HG02678 (cell line): ENCODE measurements around the gene PGLYRP3.
A peak's percentile ranks its signal among the peaks of the same experiment; 100 is the strongest.
"Not testable (repeated sequence)": the region's sequence is repeated elsewhere in the genome, so short reads cannot be mapped to it uniquely, and the experiment has no call there.

ENCODE experiments used
- ATAC-seq: cut with Tn5 transposase; IDR thresholded peaks from one replicate; pipeline ENCODE4 v1.9.1; 2021; ENCODE audit warnings: mild to moderate bottlenecking, moderate library complexity; ENCODE audit not compliant: unreplicated experiment

PGLYRP3 gene

DNA sequence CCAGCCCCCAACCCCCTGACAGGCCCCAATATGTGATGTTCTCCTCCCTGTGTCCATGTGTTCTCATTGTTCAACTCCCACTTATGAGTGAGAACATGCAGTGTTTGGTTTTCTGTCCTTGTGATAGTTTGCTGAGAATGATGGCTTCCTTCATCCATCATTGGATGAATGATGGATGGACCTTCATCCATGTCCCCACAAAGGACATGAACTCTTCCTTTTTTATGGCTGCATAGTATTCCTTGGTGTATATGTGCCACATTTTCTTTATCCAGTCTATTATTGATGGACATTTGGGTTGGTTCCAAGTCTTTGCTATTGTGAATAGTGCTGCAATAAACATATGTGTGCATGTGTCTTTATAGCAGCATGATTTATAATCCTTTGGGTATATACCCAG lies 1.6 kb upstream of the PGLYRP3 start:
- ATAC-seq: not testable (repeated sequence)

DNA sequence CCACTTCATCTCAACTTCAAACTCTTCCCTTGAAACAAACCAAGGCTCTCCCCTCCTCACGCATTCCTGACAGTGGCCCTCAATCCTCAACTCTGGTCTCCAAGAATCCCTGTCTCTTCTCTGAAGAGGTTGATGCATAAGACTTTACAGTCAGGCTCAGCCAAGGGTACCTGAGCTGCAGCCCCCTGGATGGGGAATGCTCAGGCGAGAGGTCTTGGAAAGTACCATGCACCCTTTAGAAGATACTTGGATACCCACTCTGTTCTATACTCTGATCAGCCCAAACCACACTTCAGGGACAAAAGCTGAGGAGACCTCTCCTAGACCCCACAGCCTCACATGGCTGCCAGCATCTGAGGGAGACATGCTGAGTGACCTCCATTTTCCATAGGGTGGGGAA lies 536 bp upstream of the PGLYRP3 start:
- no peak for ATAC-seq

DNA sequence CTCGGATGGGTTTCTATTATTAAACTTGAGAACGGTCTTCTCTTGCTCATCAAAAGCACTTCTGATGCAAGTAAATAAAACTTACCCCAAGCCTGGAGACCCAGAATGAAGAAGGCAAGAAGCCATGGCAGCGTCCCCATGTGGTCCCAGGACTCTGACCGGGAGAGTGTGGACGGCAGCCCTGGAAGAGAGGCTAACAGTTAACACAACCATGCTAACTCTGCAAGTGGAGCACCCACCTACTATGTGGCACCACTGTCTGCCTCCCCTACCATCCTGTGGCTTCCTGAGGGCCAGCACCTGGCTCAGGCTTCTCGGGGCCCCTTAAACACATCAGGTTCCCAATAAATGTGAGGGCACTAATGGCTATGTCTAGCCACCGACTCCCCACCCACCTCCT lies 2.2 kb downstream of the PGLYRP3 start:
- no peak for ATAC-seq

DNA sequence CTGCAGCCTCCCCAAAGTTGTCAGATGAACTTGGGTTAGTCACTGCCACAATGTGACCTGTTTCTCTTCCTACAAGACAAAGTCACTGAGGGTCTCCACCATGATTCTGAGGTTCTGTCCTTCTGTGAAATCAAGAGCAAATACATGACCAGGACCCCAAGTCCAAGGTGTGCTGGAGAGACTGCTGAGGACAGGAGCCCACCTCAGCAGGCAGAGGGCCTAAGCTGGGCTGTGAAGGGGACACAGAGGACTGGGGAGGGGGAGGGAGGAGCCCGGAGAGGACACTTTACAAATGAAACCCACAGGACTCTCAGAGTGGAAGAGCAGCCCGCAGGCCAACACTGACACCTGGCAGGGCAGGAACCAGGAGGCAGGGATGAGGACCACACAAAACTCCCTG lies 3.3 kb downstream of the PGLYRP3 start:
- no peak for ATAC-seq

DNA sequence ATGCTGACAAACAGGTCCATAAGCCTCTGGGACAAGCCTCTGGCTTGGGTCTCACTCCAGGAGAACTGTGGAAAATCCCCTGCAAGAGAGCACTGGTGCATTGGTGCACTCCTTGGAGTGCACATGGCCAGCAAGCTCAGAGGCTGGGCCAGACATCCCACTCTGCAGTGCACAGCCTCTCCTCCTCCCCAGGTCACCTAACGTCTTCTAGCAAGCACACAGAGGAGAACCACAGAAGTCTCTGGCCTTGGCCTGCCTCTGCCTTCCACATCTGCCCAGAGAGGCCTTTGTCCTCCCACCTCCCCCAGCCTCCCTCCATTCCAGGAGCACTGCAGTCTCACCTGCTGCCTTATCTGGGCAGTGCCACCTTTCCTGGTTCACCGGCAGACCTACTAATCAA lies 4.2 kb downstream of the PGLYRP3 start:
- ATAC-seq: no peak

DNA sequence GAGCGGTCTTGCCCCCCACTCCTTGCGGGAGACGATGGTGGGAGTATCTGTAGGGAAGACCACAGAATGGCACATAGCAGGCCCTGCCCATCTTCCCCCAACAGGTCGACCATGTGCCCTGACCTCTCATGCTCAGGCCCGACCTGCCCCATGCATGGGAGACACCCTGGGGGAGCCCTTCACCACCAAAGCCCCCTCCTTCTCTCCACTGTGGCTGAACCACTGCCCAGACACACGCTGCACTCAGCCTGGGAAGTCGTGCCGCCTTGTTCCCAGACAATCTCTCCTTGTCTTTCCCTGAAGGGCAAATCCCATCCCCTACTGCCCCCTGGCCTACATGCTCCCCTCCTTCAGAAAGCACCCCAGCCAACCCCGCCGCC lies 5.5 kb downstream of the PGLYRP3 start:
- ATAC-seq: no peak

DNA sequence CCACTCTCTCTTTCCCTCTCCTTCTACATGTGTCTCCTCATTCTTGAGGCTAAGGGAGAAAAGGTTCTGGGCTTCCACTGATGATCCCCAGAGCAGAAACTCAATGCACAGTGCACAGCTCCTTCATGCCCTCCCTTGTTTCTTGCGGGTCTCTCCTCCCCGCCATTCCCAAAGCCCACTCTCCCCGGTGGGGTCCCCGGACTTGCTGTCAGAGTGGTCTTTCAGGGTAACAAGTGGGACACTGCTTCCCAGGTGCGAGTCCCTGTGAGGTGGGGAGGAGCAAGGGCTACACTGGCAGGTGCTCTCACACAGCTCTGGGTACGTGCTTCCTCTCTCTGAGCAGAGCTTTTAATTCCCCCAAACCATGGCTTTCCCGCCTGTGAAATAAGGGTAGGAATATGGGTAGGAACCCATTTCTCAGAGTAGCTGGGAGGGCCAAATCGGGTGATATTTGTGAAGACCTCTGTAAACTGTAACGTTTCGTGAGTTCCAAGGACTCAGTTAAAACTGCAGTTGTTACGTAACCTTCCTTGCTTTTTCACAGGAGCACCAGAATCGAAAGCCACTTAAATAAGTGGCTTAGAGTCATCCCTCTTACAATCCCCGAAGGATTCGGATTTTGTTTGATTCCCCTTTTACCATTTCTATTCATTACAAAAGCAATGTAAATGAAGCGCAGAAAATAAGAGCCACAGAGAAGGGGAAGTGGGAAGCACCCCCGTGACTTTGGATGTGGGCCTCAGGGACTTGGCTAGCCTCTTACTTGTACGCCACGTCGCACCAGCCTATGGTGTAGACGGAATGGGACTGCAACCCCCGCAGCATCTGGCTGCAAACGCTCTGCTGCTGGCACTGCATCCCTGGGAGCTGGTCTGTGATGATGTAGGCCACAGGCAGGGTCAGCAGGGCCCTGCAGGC lies 6.2 kb downstream of the PGLYRP3 start:
- ATAC-seq: no peak

DNA sequence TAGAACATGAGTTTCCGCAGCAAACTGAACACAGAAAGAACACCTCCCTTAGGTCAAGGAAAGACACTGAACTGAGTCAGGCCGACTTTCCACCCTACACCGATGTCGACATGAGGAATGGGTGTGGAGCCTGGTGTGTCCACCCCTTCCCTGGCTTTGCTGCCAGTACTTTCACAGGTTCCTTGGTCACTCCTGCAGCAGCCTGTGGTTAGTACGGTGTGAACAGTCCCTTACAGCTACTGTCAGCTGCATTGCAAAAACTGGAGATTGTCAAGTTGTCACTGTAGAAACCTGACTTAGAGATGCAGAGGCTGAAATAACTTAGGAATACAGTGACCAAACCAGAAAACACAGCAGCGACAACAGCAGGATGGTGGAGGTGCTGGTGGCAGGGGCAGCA lies 7.1 kb downstream of the PGLYRP3 start:
- ATAC-seq: no peak

DNA sequence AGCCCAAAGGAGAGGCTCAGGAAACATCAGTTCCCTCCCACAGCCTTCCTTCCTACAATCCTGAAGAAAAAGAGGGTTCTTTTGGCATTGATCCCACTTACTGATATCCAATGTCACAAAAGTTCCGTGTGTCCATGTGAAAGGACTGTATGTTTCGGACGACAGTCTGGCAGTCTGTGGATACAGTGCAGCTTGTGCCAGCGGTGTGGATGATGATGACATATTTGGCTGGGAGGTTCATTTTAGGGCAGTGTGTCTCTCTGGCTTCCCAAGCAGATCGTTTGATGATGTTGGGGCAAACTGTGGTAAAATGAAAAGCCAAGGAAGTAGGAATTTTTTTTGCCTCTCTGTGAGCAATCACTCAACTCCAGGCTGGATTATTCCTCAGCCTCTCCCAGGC lies 10.4 kb downstream of the PGLYRP3 start:
- no peak for ATAC-seq

DNA sequence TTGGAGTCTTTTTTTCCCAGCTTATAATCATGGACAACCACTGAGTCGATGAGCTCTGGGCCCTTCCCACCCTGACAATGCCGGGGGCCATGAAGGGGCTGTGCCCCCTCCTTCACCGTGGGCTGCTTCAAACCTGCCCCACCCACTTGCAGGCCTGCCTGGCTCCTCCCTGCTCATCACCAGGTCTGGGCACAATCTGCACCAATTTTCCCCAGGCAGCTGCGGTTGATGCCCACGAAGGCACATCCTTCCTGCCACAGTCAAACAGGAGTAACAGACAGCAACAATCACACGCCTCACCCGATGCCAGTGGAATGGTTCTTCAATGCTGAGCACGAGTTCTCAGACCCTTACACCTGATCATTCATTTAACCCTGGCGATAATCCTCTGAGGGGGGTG lies 18.9 kb downstream of the PGLYRP3 start:
- no peak for ATAC-seq

DNA sequence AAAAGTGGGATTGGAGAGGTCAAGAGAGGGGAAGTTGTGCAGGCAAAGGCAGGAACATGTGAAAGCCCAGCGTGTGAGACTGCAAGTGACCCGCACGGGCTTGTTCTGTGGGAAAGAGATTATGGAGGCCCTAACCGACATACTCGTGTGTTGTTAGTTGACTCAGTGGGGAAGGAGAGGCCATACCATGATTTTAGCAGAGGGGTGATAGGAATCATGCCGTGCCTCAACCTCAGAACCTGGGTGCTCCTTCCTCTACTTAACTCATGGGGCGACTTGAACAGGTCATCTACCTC lies 19.3 kb downstream of the PGLYRP3 start:
- no peak for ATAC-seq

DNA sequence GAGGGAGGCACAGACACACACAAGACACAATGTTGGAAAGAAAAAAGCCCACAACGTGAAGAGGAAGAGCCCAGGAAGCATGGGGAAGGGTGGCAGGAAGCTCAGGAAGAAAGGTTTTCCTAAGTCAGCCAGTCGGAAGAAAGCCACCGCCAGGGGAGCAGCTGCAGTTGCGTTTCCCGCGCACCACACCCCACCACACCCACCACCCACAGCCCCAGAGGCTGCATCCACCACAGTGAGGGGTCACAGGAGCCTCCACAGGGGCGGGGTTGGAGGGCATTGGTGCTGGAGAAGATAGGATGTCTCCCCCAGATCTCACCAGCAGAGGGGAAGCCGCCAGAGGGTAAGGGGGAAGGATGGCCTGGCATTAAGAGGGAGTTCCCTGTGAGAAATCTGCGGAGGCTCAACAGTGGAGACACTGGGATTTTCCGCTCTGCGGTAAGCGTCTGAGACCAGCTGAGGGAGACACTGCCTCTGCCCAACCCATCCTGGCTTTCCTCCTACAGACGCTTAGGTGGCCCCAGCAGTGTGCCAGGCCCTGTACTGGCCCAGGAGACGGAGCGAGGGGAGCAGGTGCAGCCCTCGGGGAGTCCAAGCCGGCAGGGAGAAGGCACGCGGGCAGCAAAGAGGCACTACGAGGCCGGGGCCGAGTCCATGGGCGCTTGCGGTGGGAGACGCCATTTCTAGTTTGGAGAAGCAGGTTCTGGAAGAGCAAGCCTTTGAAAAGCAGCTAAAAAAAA lies 19.8 kb downstream of the PGLYRP3 start:
- no peak for ATAC-seq

DNA sequence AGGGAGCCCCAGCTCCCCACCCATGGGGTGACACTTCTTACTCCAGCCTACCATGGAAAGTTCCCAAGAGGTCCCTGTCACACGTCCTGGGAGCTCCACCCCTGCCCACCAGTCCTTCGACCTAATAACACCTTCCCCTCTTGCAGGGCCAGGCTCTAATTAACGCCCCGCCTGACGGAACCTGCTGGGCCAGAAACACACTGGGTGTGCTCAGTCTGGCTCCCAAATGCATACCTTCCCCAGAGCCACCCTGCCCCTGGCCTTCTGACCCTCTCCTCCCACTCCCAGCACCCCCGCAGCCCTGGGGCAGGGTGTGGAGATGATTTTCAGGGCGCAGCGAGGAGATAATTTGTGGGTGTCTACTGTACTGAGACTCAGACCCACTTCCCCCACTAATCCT lies 20.6 kb downstream of the PGLYRP3 start:
- ATAC-seq: no peak

DNA sequence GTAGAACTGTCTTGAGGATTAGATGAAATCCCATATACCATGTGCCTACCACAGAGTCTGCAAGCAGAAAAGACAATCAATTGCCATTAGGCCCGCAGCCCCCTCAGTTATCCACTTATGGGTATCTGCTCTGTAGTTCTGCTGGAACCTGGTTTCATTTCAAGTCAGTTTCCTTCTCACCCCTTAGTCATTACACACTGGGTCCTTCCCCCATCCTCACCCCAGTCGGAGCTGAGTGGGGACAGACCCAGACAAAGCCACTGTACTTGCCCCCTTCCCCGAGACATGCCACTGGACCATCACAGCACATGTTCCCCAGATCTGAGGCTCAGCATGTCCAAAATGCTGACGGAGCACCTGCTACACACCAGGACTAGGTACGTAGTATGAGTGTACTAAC lies 21.2 kb downstream of the PGLYRP3 start:
- ATAC-seq: no peak

DNA sequence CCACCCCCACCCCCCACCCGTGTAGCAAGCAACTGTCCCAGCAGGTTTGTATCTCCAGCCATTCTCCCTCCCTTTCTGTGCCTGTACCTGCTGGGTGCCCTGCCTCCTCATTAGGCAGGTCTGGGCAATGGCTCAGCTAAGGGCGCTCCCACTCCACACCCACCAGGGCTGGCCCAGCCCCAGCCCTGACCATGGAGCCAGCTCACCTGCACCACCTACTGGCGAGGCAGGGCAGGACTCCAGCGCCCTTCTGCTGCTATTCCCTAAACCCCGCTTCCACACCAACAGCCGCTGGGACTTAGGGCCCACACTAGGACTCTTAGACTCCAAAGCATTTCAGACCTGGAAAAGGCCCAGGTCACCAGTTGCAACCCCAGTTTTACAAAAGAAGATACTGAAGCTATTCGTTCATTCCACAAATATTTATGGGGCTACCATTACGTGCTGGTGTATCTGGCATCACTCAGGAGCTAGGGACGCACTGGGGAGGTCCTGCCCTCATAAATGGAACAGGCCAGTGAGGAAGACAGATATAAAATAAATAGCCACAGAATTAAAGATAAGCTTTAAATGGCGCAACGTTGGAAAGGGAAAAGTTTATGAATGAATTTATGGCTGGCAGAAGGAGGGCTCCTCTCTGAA lies 24.0 kb downstream of the PGLYRP3 start:
- no peak for ATAC-seq

DNA sequence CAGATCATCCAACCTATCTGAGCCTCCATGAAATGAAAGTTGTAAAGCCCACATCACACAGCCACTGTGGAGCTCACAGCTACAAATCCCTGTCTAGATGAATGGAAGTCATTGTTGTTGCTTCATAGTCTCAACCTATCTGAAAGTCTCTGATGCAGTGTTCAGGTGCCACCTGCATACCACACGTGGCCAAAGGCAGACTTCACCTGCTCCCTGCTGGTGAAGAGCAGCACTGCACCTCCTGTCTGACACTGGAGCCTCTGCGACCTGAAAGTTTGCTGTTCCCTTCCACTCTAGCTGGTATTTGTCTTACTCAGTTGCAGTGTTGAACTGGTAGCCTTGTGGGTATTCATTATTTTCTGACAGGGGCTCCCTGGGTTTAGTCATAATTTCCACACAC lies 34.9 kb downstream of the PGLYRP3 start:
- ATAC-seq: peak; percentile 96

DNA sequence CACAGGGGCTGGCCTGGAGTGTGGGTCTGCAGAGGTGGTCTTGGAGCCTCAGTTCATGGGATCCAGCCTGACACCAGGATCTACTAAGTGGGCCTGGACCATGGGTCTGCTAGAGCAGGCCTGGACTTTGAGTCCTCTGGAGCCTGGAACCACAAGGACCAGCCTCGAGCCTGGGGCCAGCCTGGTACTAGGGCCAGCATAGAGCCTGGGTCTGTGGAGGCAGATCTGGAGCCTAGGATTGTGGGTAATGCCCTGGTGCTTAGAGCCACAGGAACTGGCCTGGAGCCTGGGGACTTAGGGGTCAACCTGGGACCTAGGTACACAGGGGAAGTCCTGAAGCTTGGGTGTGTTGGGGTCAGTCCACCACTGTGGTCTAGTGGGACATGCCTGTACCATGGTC lies 40.6 kb downstream of the PGLYRP3 start:
- ATAC-seq: no peak

DNA sequence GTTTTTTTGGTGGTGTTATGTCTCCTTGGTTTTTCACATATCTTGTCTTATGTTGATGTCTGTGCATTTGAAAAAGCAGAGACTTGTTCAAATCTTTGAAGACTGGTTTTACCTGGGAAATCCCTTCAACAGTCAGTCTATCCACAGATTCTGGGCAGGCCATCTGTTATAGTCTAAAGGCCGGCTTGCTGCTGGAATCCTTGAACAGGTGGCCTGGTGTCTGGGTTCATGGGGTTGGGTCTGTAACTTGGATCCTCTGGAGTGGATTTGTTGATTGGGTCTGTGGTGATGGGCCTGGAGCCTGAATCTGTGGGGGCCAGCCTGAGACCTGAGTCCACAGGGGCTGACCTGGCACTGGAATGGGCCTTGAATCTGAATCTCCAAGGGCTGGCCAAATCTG lies 41.0 kb downstream of the PGLYRP3 start:
- no peak for ATAC-seq

DNA sequence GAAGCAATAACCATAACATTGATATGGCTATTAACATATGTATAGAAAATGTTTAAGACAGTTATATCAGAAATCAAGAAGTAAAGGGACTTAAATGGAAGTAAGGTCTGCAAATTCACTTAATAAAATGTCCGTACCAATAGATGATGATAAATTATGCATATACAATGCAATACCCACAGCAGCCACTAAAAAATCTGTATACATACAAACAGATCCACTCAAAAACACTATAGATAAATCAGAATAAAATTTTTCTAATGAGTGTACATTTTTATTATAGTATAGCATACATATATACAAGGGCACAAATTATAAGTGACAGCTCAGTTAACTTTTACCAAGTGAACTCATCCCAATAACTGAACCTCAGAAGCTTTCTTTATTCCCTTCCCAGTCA lies 47.3 kb downstream of the PGLYRP3 start:
- ATAC-seq: no peak

DNA sequence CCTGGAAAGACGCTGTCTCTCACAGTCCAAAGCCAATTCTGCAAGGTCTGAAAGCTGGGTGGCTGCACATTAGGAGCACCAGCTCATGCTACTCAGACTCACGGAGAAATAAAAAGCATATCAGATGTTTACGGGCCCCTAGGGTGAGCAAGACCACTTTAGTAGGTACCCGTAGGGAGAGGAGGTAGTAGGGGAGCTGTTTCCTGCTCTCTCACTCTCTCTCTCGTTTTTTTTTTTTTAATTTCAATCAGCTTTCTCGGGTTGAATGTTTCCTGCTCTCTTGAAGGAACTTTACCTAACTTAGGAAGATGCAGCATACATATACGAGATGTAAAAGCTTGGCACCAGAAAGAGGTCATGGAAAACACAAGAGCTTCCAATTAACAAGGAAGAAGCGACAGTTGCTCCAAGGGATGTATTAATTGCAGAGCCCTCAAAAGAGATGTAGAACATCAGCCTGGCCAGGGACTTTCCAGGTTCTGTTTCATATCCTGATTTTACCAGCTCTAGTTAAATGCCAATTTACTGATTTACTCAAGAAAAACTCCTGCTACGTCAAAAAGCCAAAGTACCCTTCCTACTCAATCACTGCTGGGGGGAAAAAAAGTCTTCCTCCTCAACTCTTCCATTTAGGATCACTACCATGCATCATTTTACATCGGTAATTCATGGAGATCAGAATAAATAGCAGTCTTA lies 50.1 kb downstream of the PGLYRP3 start:
- ATAC-seq: no peak

DNA sequence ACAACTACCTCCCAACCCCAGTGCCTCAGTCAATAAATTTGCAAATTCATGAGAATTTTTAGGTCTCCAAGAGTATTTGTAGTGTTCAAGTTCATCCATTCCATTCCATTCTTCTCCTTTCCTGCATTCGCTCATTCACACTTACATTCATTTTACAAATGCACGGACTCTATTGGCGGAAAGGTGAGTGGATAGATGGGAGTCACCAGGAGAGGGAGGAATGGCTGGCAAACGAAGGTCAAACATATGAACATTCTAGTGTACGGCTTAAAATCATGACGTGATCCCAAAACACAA lies 50.7 kb downstream of the PGLYRP3 start:
- no peak for ATAC-seq
